ENCODE measurements around the gene SLC8B1. TPM values are rescaled to one million over a fixed set of nuclear protein-coding genes. Genes with fewer than 3 reads are reported as not detected.

Gene SLC8B1
- total and polyA plus RNA-seq, 2 donors (not counting 1 experiment from before 2014, with no cell fraction given), result 16.7 to 16.8 TPM

GRCh38 chr12:113351089-113351488 is 16.2 kb upstream of the SLC8B1 start:
- TF ChIP-seq CTCF (conservative IDR thresholded peaks at IDR 0.05 in 1 of 2, IDR thresholded peaks at IDR 0.05 in 1 of 2; ENCODE audit: low read depth in 1 of 2, low read length in 2 of 2), result no peak
- TF ChIP-seq EZH2 (IDR thresholded peaks at IDR 0.05; ENCODE audit: low read length, missing control alignments), result no peak
- Histone ChIP-seq H3K4me1 (ENCODE audit: control insufficient read depth, extremely low read depth, insufficient read depth, low read length) (no peaks in the 10 kb centered on the region), H3K27me3 (ENCODE audit: control insufficient read depth, insufficient read depth, low read length) (no peaks in the 10 kb centered on the region), H3K36me3 (ENCODE audit: control insufficient read depth, insufficient read depth, low read length) (no peaks in the 10 kb centered on the region), H3K4me3 (replicated peaks in 1 of 4; ENCODE audit: control extremely low read depth in 1 of 4, insufficient read depth in 1 of 4, low read depth in 3 of 4, low read length in 4 of 4) (no peak overlapping the region), H4K20me1 (ENCODE audit: control insufficient read depth, extremely low read depth, insufficient read depth, low read length) (no peaks in the 10 kb centered on the region), H3K9me3 (ENCODE audit: control insufficient read depth, insufficient read depth, low read depth, low read length) (no peaks in the 10 kb centered on the region), H3K27ac (ENCODE audit: insufficient read depth, low read length) (no peak overlapping the region), H3K4me2 (ENCODE audit: extremely low read depth, insufficient read depth, low read length) (no peak overlapping the region), H3K79me2 (ENCODE audit: control insufficient read depth, insufficient read depth, low read length) (no peaks in the 10 kb centered on the region), H3K9ac (ENCODE audit: insufficient read depth, low read length) (no peak overlapping the region), H2AFZ (ENCODE audit: low read length) (no peak overlapping the region)
- DNase-seq (ENCODE audit: low read depth in 2 of 2), result no peak

GRCh38 chr12:113348849-113349536 is 14.1 kb upstream of the SLC8B1 start:
- Histone ChIP-seq H3K27me3 (ENCODE audit: control insufficient read depth, insufficient read depth, low read length) (no peaks in the 10 kb centered on the region), H3K9ac (ENCODE audit: insufficient read depth, low read length) (no peak overlapping the region), H4K20me1 (ENCODE audit: control insufficient read depth, extremely low read depth, insufficient read depth, low read length) (no peaks in the 10 kb centered on the region), H3K4me3 (replicated peaks in 1 of 4; ENCODE audit: control extremely low read depth in 1 of 4, insufficient read depth in 1 of 4, low read depth in 3 of 4, low read length in 4 of 4) (no peak overlapping the region), H3K79me2 (ENCODE audit: control insufficient read depth, insufficient read depth, low read length) (no peaks in the 10 kb centered on the region), H3K36me3 (ENCODE audit: control insufficient read depth, insufficient read depth, low read length) (no peaks in the 10 kb centered on the region), H3K27ac (ENCODE audit: insufficient read depth, low read length) (no peak overlapping the region), H3K4me2 (ENCODE audit: extremely low read depth, insufficient read depth, low read length) (no peak overlapping the region), H3K9me3 (ENCODE audit: control insufficient read depth, insufficient read depth, low read depth, low read length) (no peaks in the 10 kb centered on the region), H2AFZ (ENCODE audit: low read length) (no peak overlapping the region), H3K4me1 (ENCODE audit: control insufficient read depth, extremely low read depth, insufficient read depth, low read length) (no peaks in the 10 kb centered on the region)
- DNase-seq (ENCODE audit: low read depth in 2 of 2), result no peak
- TF ChIP-seq EZH2 (IDR thresholded peaks at IDR 0.05; ENCODE audit: low read length, missing control alignments) (no peak), CTCF (conservative IDR thresholded peaks at IDR 0.05 in 1 of 2, IDR thresholded peaks at IDR 0.05 in 1 of 2; ENCODE audit: low read depth in 1 of 2, low read length in 2 of 2) (no peak)

GRCh38 chr12:113347892-113348291 is 13.0 kb upstream of the SLC8B1 start:
- no peak overlapping the region for H3K27ac ChIP-seq (ENCODE audit: insufficient read depth, low read length)
- H3K27me3 ChIP-seq (ENCODE audit: control insufficient read depth, insufficient read depth, low read length), result no peaks in the 10 kb centered on the region
- DNase-seq (ENCODE audit: low read depth in 2 of 2), result no peak
- H3K79me2 ChIP-seq (ENCODE audit: control insufficient read depth, insufficient read depth, low read length), result no peaks in the 10 kb centered on the region
- no peaks in the 10 kb centered on the region for H3K4me1 ChIP-seq (ENCODE audit: control insufficient read depth, extremely low read depth, insufficient read depth, low read length)
- H3K4me3 ChIP-seq (replicated peaks in 1 of 4; ENCODE audit: control extremely low read depth in 1 of 4, insufficient read depth in 1 of 4, low read depth in 3 of 4, low read length in 4 of 4), result no peak overlapping the region
- no peaks in the 10 kb centered on the region for H3K9me3 ChIP-seq (ENCODE audit: control insufficient read depth, insufficient read depth, low read depth, low read length)
- H3K9ac ChIP-seq (ENCODE audit: insufficient read depth, low read length), result no peak overlapping the region
- no peaks in the 10 kb centered on the region for H4K20me1 ChIP-seq (ENCODE audit: control insufficient read depth, extremely low read depth, insufficient read depth, low read length)
- TF ChIP-seq CTCF (conservative IDR thresholded peaks at IDR 0.05 in 1 of 2, IDR thresholded peaks at IDR 0.05 in 1 of 2; ENCODE audit: low read depth in 1 of 2, low read length in 2 of 2) (no peak), EZH2 (IDR thresholded peaks at IDR 0.05; ENCODE audit: low read length, missing control alignments) (no peak)
- H3K4me2 ChIP-seq (ENCODE audit: extremely low read depth, insufficient read depth, low read length), result no peak overlapping the region
- H3K36me3 ChIP-seq (ENCODE audit: control insufficient read depth, insufficient read depth, low read length), result no peaks in the 10 kb centered on the region
- H2AFZ ChIP-seq (ENCODE audit: low read length), result no peak overlapping the region

All from fibroblast of lung (primary cell).